Activated CD4-positive, CD25-positive, alpha-beta regulatory T cell (primary cell): ENCODE measurements around the gene ZBED1.
"Not testable (repeated sequence)": the region's sequence is repeated elsewhere in the genome, so short reads cannot be mapped to it uniquely, and the experiment has no call there.

Experiments used
- DNase-seq, 4 experiments: peaks; one replicate each; lab custom pipeline; 2025; lab: John Stamatoyannopoulos, UW

The ZBED1 gene

DNA sequence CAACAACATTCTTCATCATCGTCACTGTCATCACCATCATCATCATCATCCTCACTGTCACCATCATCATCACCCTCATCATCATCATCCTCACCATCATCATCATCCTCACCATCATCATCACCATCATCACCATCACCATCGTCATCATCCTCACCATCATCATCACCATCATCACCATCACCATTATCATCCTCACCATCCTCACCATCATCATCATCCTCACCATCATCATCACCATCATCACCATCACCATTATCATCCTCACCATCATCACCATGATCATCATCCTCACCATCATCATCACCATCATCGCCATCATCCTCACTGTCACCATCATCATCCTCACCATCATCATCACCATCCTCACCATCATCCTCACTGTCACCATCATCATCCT is 18.9 kb upstream of the ZBED1 start:
- not testable (repeated sequence) for DNase-seq

DNA sequence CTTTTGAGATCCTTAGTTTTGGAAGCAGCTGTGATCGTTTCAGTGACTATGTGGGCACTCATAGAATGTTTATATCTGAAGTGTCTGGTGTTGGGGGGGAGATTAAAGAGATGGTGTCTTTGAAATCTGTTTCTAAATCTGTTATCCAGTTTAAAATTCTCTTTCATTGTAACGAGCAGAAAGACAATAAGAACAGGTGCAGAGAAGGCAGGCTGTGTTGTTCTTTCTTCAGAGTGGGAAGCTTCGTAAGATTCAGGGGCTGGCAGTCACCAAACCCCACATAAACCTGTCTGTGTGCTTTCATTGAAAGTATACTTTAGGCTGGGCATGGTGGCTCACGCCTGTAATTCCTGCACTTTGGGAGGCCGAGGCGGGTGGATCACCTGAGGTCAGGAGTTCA is 16.3 kb upstream of the ZBED1 start:
- no peak for DNase-seq

DNA sequence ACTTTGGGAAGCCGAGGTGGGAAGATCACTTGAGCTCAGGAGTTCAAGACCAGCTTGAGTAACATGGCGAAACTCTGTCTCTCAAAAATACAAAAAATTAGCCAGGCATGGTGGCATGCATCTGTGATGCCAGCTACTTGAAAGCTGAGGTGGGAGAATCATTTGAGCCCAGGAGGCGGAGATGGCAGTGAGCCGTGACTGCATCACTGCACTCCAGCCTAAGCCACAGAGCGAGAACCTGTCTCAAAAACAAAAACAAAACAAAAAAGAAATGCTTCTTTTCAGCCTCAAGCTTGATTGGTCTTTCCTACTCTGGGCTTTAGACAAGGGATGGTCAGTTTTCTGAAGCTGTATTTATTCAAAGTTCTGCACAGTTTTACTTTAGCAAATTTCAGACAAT is 15.8 kb upstream of the ZBED1 start:
- no peak for DNase-seq

DNA sequence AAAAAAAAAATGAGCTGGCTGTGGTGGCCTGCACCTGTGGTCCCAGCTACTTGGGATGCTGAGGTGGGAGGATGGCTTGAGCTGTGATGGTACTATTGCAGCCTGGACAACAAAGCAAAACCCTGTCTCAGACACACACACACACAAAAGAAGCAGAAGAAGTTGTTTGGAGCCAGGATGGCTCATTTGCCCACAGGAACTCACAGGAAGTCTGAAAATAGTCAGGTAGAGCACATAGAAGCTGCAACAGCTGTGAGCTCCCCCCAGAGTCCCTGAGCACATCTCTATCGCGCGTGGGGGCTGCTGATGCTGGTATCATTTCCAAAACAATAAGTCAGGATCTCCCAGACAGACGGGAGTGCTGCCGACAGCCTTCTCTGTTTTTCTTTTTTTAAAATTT is 13.4 kb upstream of the ZBED1 start:
- DNase-seq = no peak

DNA sequence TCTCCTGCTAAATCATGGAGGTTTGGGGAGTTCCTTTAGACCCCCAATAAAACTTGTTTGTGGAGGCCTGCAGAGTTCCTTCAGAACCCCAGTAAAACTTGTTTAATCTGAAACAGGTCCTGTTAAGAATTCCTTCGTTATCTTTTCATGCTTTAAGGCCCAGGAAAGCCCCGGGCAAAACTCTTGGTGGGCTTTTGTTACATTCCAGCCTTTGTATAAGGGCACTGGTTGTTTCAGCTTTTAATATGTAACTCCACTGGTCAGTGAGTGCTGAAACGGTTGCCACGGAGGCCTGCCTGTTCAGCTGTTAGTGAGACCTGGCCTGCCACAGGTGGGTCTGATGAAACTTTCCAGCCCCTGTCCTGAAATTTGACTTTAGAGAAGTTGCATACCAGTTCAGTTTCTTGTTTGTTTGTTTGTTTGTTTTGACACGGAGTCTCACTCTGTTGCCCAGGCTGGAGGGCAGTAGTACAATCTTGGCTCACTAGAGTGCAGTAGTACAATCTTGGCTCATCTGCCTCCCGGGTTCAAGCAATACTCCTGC is 12.4 kb upstream of the ZBED1 start:
- no peak for DNase-seq

DNA sequence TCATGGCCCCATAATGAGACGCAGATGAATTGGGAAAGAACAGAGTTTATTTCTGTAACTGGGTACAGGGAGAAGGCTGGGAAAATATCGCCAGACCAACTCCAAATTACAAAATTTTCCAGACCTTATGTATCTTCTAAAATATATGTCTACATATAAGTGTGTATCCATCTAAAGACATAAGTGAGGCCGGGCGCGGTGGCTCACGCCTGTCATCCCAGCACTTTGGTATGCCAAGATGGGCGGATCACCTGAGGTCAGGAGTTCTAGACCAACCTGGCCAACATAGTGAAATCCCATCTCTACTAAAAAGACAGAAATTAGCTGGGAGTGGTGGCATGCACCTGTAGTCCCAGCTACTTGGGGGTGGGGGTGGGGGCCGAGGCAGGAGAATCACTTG is 11.7 kb upstream of the ZBED1 start:
- no peak for DNase-seq

DNA sequence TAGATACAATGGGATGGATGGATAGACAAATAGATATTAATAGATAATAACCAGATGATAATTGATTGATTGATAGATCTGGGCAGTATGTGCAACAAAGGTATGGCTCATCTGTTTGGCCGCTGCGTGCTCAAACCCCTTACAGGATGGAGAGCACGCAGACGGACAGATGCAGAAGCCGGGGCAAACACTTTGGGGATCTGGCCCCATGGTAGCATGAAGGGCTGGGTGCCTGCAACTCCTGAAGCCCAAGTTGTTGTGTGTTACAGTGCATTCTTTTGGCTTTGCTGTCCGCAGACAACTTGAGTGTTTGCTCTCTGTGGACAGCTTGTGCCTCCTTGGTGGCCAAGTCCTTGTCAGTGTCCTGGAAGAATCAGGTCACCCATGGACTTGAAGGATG is 10.6 kb upstream of the ZBED1 start:
- no peak for DNase-seq

DNA sequence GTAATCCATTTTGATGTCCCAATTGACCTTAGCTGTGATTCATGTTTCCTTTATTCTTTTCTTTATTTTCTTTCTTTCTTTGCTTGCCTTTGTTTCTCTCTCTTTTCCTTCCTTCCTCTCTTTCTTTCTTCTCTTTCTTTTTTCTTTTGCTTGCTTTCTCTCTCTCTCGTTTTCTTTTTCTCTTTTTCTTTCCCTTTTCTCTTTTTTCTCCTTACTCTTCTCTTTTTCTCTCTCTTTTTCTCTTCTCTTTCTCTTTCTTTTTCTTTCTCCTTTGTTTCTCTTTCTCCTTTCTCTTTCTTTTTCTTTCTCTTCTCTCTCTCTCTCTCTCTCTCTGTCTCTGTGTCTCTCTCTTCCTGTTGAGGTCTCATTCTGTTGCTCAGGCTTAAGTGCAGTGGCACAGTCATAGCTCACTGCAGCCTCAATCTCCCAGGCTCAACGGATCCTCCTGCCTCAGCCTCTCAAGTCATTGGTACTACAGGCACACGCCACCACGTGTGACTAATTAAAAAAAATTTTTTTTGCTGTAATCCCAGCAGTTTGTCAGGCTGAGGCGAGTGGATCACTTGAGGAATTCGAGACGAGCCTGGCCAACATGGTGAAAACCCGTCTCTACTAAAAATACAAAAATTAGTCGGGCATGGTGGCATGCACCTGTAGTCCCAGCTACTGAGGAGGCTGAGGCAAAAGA is 8.0 kb upstream of the ZBED1 start:
- DNase-seq = no peak

DNA sequence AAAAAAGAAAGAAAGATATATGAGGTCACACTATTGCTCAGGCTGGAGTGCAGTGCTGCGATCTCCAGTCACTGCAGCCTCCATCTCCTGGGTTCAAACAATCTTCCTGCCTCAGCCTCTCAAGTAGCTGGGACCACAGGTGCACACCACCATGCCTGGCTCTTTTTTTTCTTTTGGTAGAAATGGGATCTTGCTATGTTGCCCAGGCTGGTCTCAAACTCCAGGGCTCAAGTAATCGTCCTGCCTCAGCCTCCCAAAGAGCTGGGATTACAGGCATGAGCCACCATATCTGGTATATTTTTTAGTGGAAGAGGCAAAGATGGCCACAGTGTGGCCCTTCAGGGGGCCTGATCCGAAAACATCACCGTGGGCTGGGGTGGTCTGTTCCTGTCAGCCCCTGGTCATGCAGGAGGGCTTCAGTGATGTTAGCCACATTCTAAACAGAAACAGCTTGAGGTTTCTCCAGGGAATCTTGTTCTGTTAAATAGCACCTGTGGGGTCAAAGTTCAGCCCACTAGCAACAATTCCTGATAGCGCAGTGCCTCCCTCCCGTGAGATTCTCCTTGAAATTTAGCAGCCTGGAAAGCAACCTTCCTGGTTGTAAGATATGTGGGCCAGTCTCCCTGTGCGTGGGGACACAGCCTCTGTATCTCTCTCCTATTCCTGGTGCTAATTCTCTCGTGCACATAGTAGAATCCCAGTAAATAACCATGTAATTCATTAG is 7.3 kb upstream of the ZBED1 start:
- DNase-seq = no peak

DNA sequence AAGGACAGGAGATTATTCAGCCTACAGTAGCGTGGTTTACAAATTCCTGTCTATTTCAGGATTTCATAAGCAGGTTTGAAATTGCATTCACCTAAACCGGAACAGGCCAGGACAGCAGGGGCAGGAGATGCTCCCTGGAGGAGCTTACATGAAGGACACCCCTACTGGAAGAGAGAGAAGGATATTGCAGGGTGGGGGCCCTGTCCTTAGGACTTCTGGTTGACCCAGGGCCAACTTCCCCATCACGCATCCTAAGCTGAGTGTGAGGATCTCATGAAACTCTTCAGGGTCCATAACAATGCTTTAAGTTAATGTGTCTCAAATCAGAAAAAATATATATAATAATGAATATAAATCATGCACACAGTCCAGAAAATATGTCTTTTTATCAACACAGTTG is 6.4 kb upstream of the ZBED1 start:
- no peak for DNase-seq

DNA sequence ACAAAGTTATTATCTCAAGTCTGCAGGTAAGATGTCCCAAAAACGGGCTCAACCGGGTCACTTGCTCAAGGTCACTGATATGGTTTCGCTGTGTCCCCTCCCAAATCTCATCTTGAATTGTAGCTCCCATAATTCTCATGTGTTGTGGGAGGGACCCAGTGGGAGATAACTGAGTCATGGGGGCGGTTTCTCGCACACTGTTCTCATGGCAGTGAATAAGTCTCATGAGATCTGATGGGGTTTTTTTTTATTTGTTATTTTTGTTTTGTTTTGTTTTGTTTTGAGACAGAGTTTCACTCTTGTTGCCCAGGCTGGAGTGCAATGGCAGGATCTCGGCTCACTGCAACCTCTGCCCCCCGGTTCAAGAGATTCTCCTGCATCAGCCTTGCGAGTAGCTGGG is 4.6 kb upstream of the ZBED1 start:
- not testable (repeated sequence) for DNase-seq

DNA sequence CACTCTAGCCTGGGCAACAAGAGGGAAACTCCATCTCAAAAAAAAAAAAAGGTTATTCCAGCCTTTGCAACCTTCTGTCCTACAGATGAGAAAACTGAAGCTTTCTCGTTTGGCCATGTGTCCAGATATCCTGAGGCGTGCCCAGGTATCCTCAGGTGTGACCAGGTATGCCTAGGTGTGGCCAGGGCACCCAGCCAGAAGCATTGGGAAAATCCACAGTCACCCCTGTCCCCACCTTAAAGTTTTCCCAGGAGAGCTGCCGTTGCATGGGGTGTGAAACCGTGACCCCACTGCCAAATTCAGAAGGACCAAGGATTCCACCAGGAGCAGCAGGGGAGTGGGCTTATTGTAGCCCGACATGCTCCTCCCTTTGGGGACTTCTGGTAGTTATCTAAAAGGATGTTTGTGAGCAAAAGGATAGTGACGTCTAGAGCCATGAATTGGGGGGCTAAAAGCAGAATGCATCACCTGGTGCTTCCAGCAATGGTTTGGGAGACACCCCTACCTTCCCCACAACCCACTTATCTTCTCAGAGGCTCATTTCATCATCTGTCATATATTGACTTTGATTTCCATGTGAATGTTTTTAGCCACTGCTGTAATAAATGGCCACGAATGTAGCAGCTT is 4.0 kb upstream of the ZBED1 start:
- no peak for DNase-seq

DNA sequence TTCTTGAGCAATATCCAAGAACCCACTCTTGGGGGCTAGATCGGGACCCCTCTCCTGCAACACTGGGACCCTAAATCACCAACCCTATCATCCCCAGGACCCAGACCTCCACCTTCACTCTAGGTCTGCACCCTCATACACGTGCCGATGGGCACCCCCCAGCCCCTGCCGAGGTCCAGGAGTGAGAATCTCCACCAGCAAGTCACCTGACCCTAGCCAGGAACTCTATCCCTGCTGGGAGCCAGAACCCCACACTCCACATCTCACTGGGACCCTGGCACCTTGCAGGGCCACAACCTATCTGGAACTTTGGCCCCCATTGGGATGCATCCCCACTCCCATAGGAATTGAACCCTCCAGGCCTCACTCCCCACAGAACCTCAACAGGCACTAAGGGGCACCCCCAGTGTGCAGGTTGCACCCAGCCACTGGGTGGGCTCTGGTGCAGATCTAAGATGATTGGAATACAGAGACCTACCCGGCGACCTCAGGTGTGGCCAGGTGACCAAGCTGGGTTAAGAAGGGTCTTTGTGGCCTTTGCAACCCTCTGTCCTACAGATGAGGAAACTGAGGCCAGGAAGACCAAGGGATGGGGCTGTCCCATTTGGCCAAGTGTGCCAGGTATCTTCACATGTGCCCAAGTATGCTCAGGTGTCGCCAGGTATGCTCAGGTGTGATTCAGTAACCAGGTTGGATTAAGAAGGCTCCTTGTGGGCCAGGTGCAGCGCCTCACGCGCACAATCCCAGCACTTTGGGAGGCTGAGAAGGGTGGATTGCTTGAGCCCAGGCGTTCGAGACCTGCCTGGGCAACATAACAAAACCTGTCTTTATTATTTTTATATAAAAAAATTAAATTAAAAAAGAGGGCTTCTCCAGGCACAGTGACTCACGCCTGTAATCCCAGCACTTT is 3.1 kb upstream of the ZBED1 start:
- no peak for DNase-seq

DNA sequence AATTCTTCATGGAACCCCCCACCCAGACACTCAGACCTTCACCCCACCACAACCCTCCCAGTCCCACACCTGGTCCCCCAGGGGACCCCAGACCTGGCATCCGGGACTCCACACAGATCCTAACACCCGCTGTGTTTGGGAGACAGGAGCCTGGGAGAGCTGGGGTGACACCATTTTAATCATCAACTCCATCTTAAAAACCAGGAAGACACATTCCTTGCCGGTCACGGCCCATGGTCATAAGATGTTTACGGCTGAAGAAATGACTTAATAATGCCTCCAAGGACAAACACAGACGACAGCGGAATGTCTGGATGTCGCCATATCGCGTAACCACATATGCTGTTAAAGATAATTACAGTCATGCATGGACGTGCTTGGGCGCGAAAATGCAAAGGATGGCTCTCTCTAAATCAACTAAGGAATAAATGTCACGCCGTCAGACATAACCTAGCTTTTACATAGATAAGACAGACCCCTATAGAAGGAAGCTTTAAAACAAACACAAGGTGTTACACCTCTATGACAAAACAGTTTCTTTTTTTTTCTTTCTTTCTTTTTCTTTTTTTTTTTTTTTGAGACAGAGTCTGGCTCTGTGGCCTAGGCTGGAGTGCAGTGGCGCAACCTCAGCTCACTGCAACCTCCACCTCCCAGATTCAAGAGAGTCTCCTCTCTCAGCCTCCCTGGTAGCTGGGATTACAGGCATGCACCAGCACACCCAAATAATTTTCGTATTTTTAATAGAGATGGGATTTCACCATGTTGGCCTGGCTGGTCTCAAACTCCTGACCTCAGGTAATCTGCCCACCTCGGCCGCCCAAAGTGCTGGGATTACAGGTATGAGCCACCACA is 2.1 kb upstream of the ZBED1 start:
- DNase-seq = no peak

DNA sequence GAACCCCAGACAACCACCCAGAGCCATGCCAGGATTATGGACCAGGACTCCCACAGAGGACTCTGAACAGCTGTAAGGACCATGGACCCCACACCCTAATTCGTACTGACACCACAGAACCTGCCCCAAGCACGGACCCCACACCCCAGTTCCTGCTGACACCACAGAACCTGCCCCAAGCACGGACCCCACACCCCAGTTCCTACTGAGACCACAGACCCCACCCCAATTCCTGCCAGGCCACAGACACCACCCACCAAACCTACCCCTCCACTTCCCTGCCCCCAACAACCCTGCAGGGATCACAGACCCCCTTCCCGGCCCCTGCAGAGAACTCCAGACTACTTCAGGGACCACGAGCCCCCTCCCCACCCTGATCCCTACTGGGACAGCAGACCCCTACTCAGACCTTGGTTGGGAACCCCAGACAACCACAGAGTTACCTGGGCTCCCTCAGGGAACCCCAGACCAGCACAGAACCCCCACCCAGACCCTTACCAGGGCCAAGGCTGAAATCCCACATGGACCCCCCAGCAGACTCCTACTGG is 1.4 kb upstream of the ZBED1 start:
- DNase-seq = no peak

DNA sequence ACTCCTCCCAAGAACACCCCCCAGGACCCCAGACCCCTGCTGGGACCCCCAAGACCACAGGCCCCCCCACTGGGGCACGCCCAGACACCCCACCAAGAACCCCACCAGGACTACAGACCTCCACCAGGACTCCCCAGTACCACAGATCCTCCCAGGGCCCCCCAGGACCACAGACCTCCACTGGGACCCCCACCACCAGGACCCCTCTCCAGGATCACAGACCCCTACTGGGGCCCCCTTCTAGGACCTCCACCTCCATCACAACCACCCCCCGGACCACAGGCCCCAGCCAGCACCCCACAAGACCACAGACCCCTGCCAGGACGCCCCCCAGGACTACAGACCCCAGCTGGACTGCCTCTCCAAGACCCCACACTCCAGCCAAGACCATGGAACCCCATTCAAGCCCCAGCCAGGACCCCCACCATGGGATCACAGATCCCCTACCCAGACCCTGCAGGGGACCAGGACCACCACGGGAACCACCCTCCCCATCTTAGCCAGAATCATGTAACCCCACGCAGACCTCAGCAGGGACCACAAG is 855 bp upstream of the ZBED1 start:
- DNase-seq = no peak

DNA sequence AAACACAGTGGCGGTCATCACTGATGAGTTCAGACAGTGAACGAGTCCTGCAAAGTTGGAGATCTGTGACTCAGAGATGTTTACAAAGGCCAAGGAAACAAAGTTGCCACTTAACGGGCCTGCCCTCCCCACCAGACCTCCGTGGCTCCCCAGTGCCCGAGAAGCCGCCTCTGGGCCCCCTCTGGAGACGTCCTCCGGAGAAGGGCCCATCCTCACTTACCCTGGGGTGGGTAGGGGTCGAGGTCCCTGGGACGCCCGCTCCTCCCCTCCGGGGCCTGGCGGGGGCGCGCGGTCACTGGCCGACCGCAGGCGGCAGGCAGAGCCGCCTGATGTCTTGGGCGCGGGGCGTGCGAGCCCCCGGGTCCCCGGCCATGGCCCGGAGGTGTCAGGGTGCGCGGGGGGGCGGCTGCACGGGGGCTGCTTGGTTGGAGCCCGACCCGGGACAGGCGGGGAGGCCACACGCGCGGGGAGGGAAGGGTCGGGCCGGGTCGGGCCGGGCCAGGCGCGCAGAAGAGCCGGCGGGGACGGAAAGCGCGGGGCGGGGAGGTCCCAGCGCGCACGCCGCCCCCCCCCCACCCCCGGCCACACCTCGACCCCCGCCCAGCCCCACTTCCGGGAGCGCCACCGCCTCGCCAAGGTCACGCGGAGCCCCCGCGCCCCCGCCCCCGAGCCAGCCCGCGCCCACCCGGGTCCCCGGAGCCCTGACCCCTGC is 529 bp downstream of the ZBED1 start:
- DNase-seq = no peak

DNA sequence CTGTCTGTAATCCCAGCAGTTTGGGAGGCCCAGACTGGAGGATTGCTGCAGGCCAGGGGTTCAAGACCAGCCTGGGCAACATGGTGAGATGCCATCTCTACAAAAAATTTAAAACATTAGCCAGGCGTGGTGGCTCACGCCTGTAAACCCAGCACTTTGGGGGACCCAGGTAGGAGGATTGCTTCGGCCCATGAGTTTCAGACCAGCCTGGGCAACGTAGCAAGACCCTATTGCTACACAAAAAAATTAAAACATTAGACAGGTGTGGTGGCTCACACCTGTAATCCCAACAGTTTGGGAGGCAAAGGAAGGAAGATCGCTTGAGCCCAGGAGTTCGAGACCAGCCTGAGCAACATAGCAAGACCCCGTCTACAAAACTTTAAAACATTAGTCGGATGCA is 1.3 kb downstream of the ZBED1 start:
- DNase-seq = no peak

DNA sequence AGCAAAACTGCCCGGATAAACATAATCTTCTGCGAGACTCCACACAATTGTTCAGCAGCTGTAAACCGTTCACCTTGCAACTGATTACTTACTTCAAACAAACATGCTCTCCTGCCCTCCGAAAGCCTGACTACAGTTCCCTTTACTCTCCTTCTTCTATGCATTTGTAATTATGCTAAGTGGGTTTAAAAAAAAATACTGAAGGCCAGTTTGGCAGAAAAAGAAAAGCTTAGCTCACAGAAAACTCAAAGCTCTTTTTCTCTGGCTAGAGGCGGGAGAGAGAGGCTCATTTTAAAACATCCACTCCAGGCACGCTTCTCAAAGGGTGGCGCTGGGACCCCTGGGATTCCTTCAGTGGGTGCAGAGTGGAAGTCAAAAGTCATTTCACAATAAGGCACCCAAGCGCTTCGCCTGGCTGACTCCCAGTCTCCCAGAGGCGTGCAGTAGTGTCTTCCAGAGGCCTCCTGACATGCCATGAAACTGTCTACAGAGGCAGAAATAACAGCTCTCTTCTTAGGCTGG is 1.9 kb downstream of the ZBED1 start:
- no peak for DNase-seq
